SK-N-MC (cell line): ENCODE data around the gene ATXN7L2.

Experiments
- DNase-seq: peaks from one replicate; pipeline ENCODE4 v3.0.0-alpha.2; 2011; ENCODE audit warnings: low read depth, low spot score
- H3K27ac ChIP-seq: fragments of 200-600 bp; sonication (generic); 2 replicates; pipeline ENCODE4 v1.5.1; 2016; ENCODE audit warnings: mixed run types
- H3K36me3 ChIP-seq: fragments of 200-600 bp; sonication (generic); 2 replicates; pipeline ENCODE4 v1.6.1; 2017; ENCODE audit warnings: antibody characterized with exemption, low read length, mixed read lengths; ENCODE audit not compliant: insufficient read depth
- H3K4me3 ChIP-seq: fragments of 200-600 bp; sonication (generic); 2 replicates; pipeline ENCODE4 v1.5.1; 2016
- H3K9ac ChIP-seq: fragments of 200-600 bp; sonication (generic); 2 replicates; pipeline ENCODE4 v1.8.0; 2017; ENCODE audit warnings: mixed run types, mixed read lengths; ENCODE audit not compliant: insufficient read length
- H3K9me3 ChIP-seq: fragments of 200-600 bp; sonication (generic); 2 replicates; pipeline ENCODE4 v1.6.1; 2017; ENCODE audit warnings: low read depth, mild to moderate bottlenecking, antibody characterized with exemption, low read length, moderate library complexity, mixed read lengths
- EZH2 ChIP-seq: fragments of 200-600 bp; sonication (generic); IDR thresholded peaks from one replicate; pipeline ENCODE4 v1.6.1; 2017; ENCODE audit warnings: antibody characterized with exemption
- FOXP2 ChIP-seq: optimal IDR thresholded peaks from 2 replicates; pipeline ENCODE3; 2011; ENCODE audit warnings: mild to moderate bottlenecking, moderate library complexity; ENCODE audit not compliant: insufficient read depth; ENCODE audit errors: extremely low read length, control extremely low read depth
- POLR2AphosphoS5 ChIP-seq: IDR thresholded peaks from 2 replicates; pipeline ENCODE4 v1.6.1; 2012; ENCODE audit warnings: mild to moderate bottlenecking, low read depth, low read length, borderline replicate concordance

The ATXN7L2 gene

DNA sequence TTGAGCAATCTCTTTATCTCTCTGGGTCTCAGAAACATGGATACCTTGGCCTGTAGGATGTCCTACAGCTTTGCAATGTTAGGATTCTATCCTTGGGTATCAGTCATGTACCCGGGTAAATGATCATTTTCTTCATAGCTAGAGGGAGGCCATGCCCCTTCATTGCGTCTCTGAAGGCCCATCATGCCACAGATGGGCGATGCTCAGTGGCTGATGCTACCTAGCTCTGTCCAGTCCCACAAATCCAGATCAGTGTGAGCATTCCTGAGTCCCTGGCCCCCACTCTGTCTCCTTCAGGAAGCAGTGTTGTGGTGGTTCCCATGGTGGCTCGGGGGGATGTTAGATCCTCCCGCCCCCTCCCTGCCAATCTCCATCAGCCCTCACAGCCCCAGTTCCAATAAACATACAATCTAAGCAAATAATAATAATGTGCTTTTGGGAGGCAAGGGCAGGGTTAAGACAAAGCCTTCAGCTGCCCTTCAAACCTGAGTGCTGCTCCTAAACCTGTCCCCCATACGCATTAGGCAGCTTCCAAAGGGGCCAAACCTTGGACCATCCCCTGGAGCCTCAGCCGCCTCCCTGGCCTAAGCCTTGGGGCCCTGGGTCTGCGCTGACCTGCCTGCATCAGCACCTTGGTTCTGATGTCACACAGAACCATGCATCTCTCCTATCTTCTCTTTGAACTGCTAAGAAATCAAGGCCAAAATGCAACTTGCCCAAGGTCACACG, 55.3 kb downstream of the ATXN7L2 start:
- no peak for TF ChIP-seq POLR2AphosphoS5
- no peak for DNase-seq

DNA sequence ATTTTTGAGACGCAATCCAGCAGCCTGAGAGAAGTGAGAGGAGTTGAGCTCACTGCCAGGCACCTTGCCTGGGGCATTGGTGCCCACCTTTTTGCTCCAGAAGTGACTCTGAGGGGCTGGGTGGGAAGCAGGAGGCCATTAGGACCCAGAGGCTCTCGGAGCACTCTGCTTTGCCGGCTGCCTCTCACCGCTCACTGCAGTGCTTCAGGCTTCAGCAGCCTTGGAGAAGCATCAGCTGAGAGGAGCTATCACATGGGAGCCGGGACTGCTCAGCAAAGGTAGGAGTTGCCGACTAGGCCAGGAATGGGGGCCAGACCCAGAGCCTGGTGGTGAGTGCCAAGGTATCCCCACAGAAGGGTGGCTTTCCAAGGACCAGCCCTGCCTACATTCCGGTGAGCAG, 56.0 kb downstream of the ATXN7L2 start, which contains the start of gene GPR61:
Gene GPR61, plus strand, starts transcription at position 197 of the 400 bp plus-strand sequence. CDS start 3,151 bp downstream, outside the sequence.
- Histone ChIP-seq H3K9me3 (no peaks in the 10 kb centered on the region), H3K36me3 (no peaks in the 10 kb centered on the region), H3K9ac (no peak within 1 kb of the TSS), H3K4me3 (no peak within 1 kb of the TSS), H3K27ac (no peak within 1 kb of the TSS)
- no peak for TF ChIP-seq POLR2AphosphoS5
- TF ChIP-seq EZH2: no peak
- TF ChIP-seq FOXP2: no peak
- DNase-seq: no peak

More for the DNA sequence above, 55.3 kb downstream of the ATXN7L2 start:
- no peak overlapping the region for H3K9ac ChIP-seq
- H3K36me3 ChIP-seq: no peaks in the 10 kb centered on the region
- H3K9me3 ChIP-seq: no peaks in the 10 kb centered on the region
- no peak overlapping the region for H3K4me3 ChIP-seq
- H3K27ac ChIP-seq: no peak overlapping the region

DNA sequence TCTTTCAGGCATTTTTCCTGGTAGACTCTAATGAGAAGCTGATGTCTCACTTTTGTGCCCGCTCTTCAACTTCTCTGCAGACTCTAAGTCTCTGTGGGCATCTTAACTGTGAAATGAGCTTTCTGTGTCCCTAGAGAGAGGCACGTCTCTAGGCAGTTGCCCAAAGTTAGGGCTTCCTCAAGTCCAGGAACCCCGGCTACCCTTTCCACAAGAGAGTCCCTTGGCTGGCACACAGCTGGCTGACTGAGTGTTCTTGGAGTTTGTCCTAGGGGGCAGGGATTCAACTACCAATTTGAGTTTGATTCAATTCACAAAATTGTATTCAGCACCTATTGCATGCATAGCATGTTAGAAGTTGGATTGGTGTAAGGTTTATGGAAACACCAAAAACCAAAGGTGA, 57.4 kb downstream of the ATXN7L2 start:
- Histone ChIP-seq H3K27ac (no peak overlapping the region), H3K9me3 (no peaks in the 10 kb centered on the region), H3K9ac (no peak overlapping the region), H3K36me3 (no peaks in the 10 kb centered on the region), H3K4me3 (no peak overlapping the region)
- no peak for TF ChIP-seq POLR2AphosphoS5
- TF ChIP-seq EZH2: no peak
- no peak for TF ChIP-seq FOXP2
- no peak for DNase-seq
